Breast epithelium (tissue), 3 donors: ENCODE data around the gene PDZD8.

ENCODE experiments used
- CTCF ChIP-seq, 3 donors: fragments of 450-650 bp; IDR thresholded peaks; one replicate each; pipeline ENCODE4 v1.5.1; 2016 to 2017; ENCODE audit warnings: antibody characterized with exemption in 3 of 3, mild to moderate bottlenecking in 3 of 3, moderate library complexity in 3 of 3
- POLR2A ChIP-seq: fragments of 450-650 bp; IDR thresholded peaks from one replicate; pipeline ENCODE4 v1.6.1; 2016; ENCODE audit warnings: antibody characterized with exemption, mild to moderate bottlenecking, moderate library complexity
- POLR2AphosphoS5 ChIP-seq, 3 donors: sonication (generic); formaldehyde crosslinking; IDR thresholded peaks; one replicate each; pipeline ENCODE4 v1.6.1; 2017; ENCODE audit warnings: antibody characterized with exemption in 3 of 3

GRCh38 chr10:117339979-117340378 lies 35.3 kb downstream of the PDZD8 start:
- TF ChIP-seq CTCF (IDR thresholded peaks at IDR 0.05) (no peak), POLR2A (no peak), POLR2AphosphoS5 (IDR thresholded peaks at IDR 0.05) (no peak)
